NCI-H128 (cell line): Measurements from ENCODE around the gene ZFAND2B.

Experiments
- DNase-seq: peaks from one replicate; lab custom pipeline; 2025; ENCODE audit not compliant: unreplicated experiment; lab: John Stamatoyannopoulos, UW

ZFAND2B gene

GRCh38 chr2:219206328-219207133 lies at the start of gene ZFAND2B:
Gene ZFAND2B, plus strand, starts transcription at chr2:219206782. Its CDS starts 206 bp downstream, at chr2:219206988.
- DNase-seq, result peak; percentile 57

GRCh38 chr2:219157396-219157795 lies 49.2 kb upstream of the ZFAND2B start:
- DNase-seq, result no peak

- DNase-seq, result no peak
Measured at GRCh38 chr2:219158025-219158424, 48.6 kb upstream of the ZFAND2B start.

- no peak for DNase-seq
Measured at GRCh38 chr2:219158586-219158985, 48.0 kb upstream of the ZFAND2B start.

GRCh38 chr2:219159771-219160185 lies 46.8 kb upstream of the ZFAND2B start:
- DNase-seq, result no peak

- DNase-seq, result peak; percentile 61
Measured at GRCh38 chr2:219160186-219161017, 46.2 kb upstream of the ZFAND2B start, which contains the start of gene NHEJ1. Gene NHEJ1, minus strand, starts transcription at chr2:219160815. Its CDS starts 2,453 bp downstream, at chr2:219158362.

- DNase-seq, result no peak
Measured at GRCh38 chr2:219161097-219161496, 45.5 kb upstream of the ZFAND2B start.

- no peak for DNase-seq
Measured at GRCh38 chr2:219163156-219163555, 43.4 kb upstream of the ZFAND2B start.

- DNase-seq, result no peak
Measured at GRCh38 chr2:219165058-219165911, 41.3 kb upstream of the ZFAND2B start.

- no peak for DNase-seq
Measured at GRCh38 chr2:219167997-219168396, 38.6 kb upstream of the ZFAND2B start.

GRCh38 chr2:219168526-219168925 lies 38.1 kb upstream of the ZFAND2B start:
- DNase-seq, result no peak

GRCh38 chr2:219168932-219169331 lies 37.6 kb upstream of the ZFAND2B start:
- DNase-seq, result no peak

- no peak for DNase-seq
Measured at GRCh38 chr2:219169930-219170654, 36.5 kb upstream of the ZFAND2B start, which contains the start of gene SLC23A3. Gene SLC23A3, minus strand, starts transcription at chr2:219170029. Its CDS starts 45 bp downstream, at chr2:219169984.

GRCh38 chr2:219171231-219171651 lies 35.3 kb upstream of the ZFAND2B start:
- DNase-seq, result peak; percentile 4

- no peak for DNase-seq
Measured at GRCh38 chr2:219172231-219173154, 34.1 kb upstream of the ZFAND2B start.

- no peak for DNase-seq
Measured at GRCh38 chr2:219173176-219173575, 33.4 kb upstream of the ZFAND2B start.

GRCh38 chr2:219174146-219174545 lies 32.4 kb upstream of the ZFAND2B start:
- DNase-seq, result no peak

- DNase-seq, result no peak
Measured at GRCh38 chr2:219174801-219175200, 31.8 kb upstream of the ZFAND2B start.

GRCh38 chr2:219175486-219175885 lies 31.1 kb upstream of the ZFAND2B start:
- DNase-seq, result no peak
